Subcutaneous abdominal adipose tissue (tissue), 5 donors: Measurements from ENCODE around the gene EFCAB13.
A peak's percentile ranks its signal among the peaks of the same experiment; 100 is the strongest.

Source experiments
- H3K27ac ChIP-seq: one replicate; pipeline ENCODE4 v1.7.0; 2013; ENCODE audit warnings: low read depth, mild to moderate bottlenecking, inconsistent platforms, low read length, moderate library complexity
- H3K27me3 ChIP-seq, 5 donors: one replicate each; pipeline ENCODE4 v1.7.0; 2013; ENCODE audit warnings: low read length in 5 of 5, inconsistent platforms in 1 of 5; ENCODE audit not compliant: control insufficient read depth in 5 of 5, insufficient read depth in 4 of 5
- H3K36me3 ChIP-seq, 5 donors: one replicate each; pipeline ENCODE4 v1.7.0; 2013; ENCODE audit warnings: low read length in 5 of 5; ENCODE audit not compliant: control insufficient read depth in 5 of 5, insufficient read depth in 5 of 5
- H3K4me1 ChIP-seq, 5 donors: one replicate each; pipeline ENCODE4 v1.7.0; 2013; ENCODE audit warnings: low read length in 5 of 5, mild to moderate bottlenecking in 3 of 5, moderate library complexity in 1 of 5; ENCODE audit not compliant: control insufficient read depth in 5 of 5, insufficient read depth in 5 of 5
- H3K4me3 ChIP-seq, 5 donors: one replicate each; pipeline ENCODE4 v1.7.0; 2013; ENCODE audit warnings: low read length in 5 of 5, low read depth in 1 of 5
- H3K9ac ChIP-seq, 5 donors: one replicate each; pipeline ENCODE4 v1.7.0; 2013; ENCODE audit warnings: low read length in 5 of 5, mild to moderate bottlenecking in 4 of 5, moderate library complexity in 3 of 5
- H3K9me3 ChIP-seq, 5 donors: one replicate each; pipeline ENCODE4 v1.7.0; 2013; ENCODE audit warnings: low read length in 5 of 5; ENCODE audit not compliant: control insufficient read depth in 5 of 5
- donor health status: healthy.
- donor health status: healthy.
- donor health status: healthy.
- donor health status: healthy.
- donor health status: healthy.

The EFCAB13 gene, protein sequence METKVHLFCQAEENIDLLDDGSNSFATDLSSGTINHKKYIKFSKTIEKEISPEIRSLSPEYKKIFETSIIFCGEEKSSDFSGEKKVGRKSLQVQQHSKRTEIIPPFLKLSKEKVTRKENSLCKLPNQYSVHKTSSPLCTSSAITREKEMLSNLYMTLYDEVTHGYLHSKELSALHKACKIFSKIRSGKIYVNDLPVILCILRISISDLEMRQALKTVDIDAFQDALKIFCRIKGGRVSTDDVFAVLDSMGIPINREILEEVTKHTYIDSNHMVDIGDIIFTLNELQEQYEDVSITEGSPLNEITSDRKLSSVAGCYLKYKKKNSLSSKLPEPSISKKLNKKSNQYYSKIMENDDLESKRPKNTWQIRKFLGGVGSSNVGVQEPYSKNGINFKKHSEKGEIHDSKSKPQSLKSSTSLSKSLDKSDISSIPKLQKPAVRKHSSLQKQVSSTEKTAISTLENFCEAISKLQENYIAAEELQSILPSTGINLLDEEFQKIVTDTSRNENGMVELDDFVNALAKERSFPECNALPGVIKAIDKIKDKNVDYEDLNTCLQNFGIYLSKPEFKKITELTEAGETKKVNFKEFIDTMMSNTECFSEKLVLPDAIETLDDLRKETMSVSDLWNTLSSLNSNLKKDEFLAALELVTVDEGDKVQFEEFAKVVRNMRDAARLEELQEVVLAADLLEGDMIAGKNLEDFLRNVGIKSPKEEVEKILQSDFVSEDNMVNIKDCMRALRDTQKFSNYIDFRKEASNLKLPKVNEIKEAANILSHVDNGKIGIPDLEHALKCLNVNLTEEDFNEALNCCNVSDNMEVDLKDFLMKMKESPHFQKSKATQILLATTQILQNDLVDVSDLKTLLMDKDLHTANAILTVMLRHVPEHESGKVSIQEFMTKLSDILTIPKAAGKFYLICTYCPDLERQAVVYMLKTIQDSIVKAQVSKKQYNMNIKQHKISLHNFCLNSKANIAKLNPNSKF

DNA sequence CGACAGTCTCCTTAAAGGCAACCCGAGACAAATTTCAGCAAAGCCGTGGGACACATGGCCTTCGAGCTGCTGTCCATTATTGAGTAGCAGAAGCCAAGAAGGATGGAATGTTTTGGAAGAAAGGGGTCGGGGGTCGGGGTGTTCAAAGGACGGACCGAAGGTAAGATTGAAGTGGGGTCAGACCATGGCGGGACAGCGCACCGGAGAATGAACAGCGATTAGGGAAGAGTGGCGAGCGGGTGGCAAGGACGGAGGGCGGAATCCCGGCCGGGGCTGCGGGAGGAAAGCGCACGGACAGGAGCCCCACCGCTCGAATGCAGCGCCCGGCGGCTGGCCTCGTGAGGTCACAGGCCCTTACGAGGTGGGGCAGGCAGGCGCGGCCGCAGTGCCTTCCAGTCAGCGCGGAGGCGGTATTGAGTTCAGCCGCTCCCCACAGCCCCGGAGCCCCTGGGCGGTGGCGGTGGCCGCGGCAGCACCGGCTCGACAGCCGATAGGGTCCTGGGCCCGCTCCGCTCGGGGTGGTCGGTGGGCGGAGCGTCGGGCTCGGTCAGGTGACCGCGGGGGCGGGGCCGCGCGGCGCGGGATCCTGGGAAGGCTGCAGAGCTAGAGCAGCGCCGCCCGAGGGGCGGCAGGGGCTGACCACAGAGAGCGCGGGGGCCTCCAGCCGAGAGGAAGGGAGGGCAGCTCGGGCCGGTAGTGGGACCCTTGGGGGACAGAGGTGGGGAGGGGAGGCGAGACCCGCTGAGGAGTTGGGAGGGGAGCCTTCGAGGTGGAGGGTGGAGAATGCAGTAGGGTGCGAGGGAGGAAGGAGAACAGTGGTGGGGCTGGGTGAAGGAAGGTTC is at the start of gene EFCAB13:
TSS of gene EFCAB13 (plus strand) at position 574 of the 842 bp plus-strand sequence. CDS start 4,399 bp downstream, outside the sequence.
- Histone ChIP-seq H3K4me1 (peaks cover 0 to 18% (median 12%) of the 10 kb centered on the region in 5 donors), H3K27ac (peak within 1 kb of the TSS; percentile 96), H3K9me3 (peaks cover 0 to 4% (median 0%) of the 10 kb centered on the region in 5 donors), H3K4me3 (peak within 1 kb of the TSS; percentile 80 to 96 (median 83)), H3K27me3 (no peaks in the 10 kb centered on the region), H3K36me3 (peaks cover 0 to 3% (median 0%) of the 10 kb centered on the region in 5 donors), H3K9ac (peak within 1 kb of the TSS; percentile 72 to 90 (median 89))

DNA sequence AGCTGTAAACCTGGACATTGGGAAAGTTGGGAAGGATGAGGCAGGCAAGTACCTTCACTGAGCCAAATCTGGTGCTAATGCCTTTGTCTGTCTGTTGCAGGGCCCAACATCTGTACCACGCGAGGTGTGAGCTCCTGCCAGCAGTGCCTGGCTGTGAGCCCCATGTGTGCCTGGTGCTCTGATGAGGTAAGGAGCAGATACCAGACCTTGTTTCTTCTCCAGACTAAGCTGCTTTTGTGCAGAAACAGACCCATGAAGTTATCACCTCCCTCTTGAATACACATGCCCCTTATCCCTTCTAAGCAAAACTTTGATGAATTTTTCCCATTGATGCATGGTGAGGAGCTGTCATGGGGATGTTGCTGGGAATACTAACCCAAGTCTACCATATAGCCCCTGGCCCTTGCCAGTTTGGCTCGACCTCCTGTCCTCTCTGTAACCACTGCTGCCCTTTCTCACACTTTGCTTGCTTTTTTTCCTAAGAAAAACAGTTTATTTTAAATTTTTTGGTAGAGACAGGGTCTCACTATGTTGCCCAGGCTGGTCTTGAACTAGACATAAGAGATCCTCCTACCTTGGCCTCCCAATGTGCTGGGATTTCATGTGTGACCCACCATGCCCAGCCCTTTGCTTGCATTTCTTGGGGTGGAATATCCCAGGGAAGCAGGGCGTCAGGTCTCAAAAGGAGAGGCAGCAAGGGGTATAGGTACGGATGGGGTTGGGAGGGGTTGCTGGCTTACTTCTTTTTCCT is 49.3 kb upstream of the EFCAB13 start:
- Histone ChIP-seq H3K9me3 (no peaks in the 10 kb centered on the region), H3K27ac (peak overlapping the region; percentile 96), H3K4me1 (peaks cover 25 to 51% (median 45%) of the 10 kb centered on the region in 5 donors), H3K4me3 (no peak overlapping the region), H3K9ac (no peak overlapping the region), H3K27me3 (no peaks in the 10 kb centered on the region), H3K36me3 (no peaks in the 10 kb centered on the region)

DNA sequence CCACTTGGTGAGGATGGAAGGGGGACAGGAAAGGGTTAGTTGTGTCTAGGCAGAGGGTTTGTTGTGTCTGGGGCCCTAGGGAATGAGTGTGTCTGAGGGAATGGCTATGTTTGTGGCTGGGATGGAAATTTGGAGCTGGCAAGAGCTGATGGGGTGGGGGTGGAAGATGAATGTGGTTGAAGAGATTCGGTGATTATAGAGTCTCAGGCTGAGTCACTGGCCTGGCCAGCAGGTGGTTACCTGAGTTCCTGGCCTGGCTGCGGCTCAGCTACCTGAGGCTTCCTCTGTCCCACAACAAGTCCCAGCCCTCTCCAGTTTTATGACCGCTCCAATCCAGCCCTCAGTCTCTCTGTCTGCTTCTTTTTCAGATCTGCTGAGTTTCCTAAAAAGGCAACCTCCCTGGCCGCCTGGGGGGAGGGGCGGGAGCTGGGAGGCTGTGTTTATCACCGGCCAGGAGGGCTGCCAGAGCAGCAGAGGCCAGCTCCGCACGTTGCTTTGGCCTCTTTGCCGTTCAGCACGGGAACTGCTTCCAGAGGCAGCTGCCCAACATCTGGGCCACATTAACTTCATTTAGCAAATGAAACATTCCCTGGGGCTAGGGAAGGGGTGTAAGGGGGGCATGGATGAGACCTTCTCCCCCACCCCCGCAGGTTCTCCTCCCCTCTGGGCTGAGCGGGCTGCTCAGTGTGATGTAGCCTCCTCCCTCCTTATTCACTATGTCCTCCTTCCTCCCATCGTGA is 48.3 kb upstream of the EFCAB13 start:
- H3K9me3 ChIP-seq: no peaks in the 10 kb centered on the region
- no peaks in the 10 kb centered on the region for H3K27me3 ChIP-seq
- H3K9ac ChIP-seq: peak overlapping the region in 1 of 5 donors; percentile 18
- peaks cover 31 to 61% (median 54%) of the 10 kb centered on the region in 5 donors for H3K4me1 ChIP-seq
- H3K27ac ChIP-seq: peak overlapping the region; percentile 96
- H3K4me3 ChIP-seq: peak overlapping the region in 2 of 5 donors; percentile 11 to 25
- H3K36me3 ChIP-seq: no peaks in the 10 kb centered on the region

DNA sequence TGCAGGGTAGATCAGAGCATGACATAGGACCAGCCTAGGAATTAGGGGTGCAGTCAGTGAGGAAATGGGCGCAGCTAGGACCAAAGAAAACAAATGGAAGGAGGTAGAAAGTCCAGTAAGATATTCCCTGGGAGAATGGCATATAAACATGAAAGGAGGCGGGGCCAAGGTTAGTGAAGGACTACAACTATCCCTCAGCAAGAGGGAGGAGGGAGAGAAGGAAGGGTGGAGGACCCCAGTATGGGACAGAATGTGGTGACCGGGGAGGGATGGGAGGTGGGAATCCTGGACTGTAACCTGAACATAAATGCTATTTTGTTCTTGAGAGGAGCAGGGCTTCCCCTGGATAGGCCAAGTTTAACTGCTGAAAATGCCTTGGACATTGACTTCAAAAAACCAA is 47.3 kb upstream of the EFCAB13 start:
- Histone ChIP-seq H3K9ac (peak overlapping the region in 3 of 5 donors; percentile 0 to 19 (median 12)), H3K9me3 (no peaks in the 10 kb centered on the region), H3K27me3 (no peaks in the 10 kb centered on the region), H3K4me1 (peaks cover 33 to 62% (median 57%) of the 10 kb centered on the region in 5 donors), H3K4me3 (peak overlapping the region in 1 of 5 donors; percentile 11), H3K36me3 (no peaks in the 10 kb centered on the region), H3K27ac (peak overlapping the region; percentile 96)

DNA sequence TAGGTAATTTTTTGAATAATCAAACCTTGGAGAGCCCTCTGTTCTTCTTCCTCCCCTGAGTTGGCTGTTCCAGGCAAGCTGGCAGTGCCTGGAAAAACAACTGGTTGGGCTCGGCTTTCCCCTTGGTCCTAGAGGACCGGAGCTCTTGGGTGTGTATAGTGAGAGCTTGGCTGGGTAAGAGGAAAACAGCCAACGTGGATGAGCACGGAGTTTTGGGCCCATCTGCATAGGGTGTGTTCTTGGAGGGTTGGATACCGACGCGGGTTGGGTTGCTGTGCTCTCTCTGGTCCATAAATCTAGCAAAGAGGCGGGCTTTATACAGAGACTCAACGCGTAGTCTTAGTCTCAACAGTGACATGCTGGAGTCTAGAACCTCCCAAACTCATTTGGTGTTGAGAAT is 46.9 kb upstream of the EFCAB13 start:
- peak overlapping the region; percentile 96 for H3K27ac ChIP-seq
- peak overlapping the region in 1 of 5 donors; percentile 0 for H3K9ac ChIP-seq
- H3K36me3 ChIP-seq: no peaks in the 10 kb centered on the region
- peak overlapping the region in 1 of 5 donors; percentile 11 for H3K4me3 ChIP-seq
- peaks cover 33 to 62% (median 57%) of the 10 kb centered on the region in 5 donors for H3K4me1 ChIP-seq
- H3K27me3 ChIP-seq: no peaks in the 10 kb centered on the region
- no peaks in the 10 kb centered on the region for H3K9me3 ChIP-seq

DNA sequence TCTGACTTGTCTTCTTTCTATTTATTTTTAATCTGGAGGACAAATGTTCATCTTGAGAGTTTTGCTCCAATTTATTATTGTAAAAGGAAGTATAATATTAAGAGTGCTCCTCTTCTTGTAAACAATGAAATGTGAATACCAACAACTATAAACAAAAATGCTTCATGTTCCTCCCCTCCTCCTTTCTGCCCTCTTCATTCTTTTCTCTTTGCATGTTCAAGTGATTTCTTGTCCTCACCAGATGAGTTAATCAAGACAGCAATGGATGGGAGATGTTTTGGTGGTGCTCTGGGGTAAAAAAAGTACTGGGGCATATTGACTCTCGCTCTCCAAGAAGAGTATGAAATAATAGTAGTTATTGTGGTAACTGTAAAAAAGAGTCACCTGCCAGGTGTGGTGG is 45.8 kb upstream of the EFCAB13 start:
- Histone ChIP-seq H3K9me3 (no peaks in the 10 kb centered on the region), H3K36me3 (no peaks in the 10 kb centered on the region), H3K27ac (peak overlapping the region; percentile 96), H3K9ac (no peak overlapping the region), H3K27me3 (no peaks in the 10 kb centered on the region), H3K4me3 (no peak overlapping the region), H3K4me1 (peaks cover 33 to 62% (median 57%) of the 10 kb centered on the region in 5 donors)

DNA sequence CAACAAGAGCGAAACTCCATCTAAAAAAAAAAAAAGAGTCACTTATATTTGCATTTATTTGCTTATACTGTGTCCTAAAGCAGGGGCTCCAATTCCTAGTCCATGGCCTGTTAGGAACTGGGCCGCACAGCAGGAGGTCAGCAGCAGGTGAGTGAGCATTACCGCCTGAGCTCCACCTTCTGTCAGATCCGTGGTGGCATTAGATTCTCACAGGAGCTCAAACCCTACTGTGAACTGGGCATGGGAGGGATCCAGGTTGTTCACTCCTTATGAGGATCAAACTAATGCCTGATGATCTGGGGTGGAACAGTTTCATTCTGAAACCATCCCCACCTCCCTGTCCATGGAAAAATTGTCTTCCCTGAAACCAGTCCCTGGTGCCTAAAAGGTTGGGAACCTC is 45.2 kb upstream of the EFCAB13 start:
- H3K4me3 ChIP-seq: no peak overlapping the region
- H3K27ac ChIP-seq: peak overlapping the region; percentile 96
- no peaks in the 10 kb centered on the region for H3K36me3 ChIP-seq
- no peaks in the 10 kb centered on the region for H3K9me3 ChIP-seq
- no peaks in the 10 kb centered on the region for H3K27me3 ChIP-seq
- peaks cover 33 to 62% (median 57%) of the 10 kb centered on the region in 5 donors for H3K4me1 ChIP-seq
- H3K9ac ChIP-seq: peak overlapping the region in 3 of 5 donors; percentile 6 to 47 (median 42)

DNA sequence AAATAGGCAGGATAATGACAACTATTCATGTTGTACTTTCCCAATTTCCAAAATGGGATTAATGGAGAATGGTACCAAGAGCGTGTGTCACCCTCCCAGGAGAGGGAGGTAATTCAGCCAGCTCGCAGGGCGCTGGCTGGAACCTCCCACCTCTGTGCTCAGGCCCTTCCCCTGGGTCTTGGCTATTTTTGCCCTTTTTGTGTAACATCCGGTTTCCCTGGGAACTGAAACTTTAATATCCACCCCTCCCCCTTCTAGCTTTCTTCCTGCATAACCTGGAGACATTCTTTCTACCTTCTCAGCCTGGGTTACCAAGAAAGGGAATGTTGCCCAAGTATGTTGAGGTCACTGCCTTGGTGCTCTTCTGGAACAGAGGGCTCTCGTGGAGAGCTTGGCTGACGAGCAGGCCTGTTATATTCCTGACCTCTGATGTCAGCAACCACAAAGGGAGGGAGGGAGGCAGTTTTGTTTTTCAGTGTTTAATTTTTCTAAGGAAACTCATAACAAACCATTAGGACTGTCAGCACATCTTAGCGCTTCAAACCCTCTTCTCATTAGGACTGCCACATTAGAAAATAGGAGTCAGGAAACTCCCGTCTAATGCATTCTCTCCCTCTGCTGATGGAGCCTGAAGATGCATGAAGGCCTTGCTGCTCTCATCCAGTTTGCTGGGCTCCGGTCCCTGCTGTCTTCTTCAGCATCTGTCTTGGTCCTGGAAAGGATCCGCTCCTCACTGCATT is 44.5 kb upstream of the EFCAB13 start:
- H3K27me3 ChIP-seq: no peaks in the 10 kb centered on the region
- peak overlapping the region in 4 of 5 donors; percentile 15 to 50 (median 44) for H3K9ac ChIP-seq
- peaks cover 33 to 62% (median 57%) of the 10 kb centered on the region in 5 donors for H3K4me1 ChIP-seq
- H3K36me3 ChIP-seq: peaks cover 0 to under 1% (median 0%) of the 10 kb centered on the region in 5 donors
- peak overlapping the region in 3 of 5 donors; percentile 8 to 47 (median 32) for H3K4me3 ChIP-seq
- H3K27ac ChIP-seq: peak overlapping the region; percentile 96
- H3K9me3 ChIP-seq: no peaks in the 10 kb centered on the region
